Measurements from ENCODE around the gene SLC37A1.

- TF ChIP-seq CTCF (IDR thresholded peaks at IDR 0.05; ENCODE audit: insufficient read depth, low read length, poor library complexity, severe bottlenecking) (no peak), EZH2phosphoT487 (conservative IDR thresholded peaks at IDR 0.05; ENCODE audit: low read length) (no peak)
Observed at GRCh38 chr21:42599486-42599885, 85.8 kb downstream of the SLC37A1 start.
